ENCODE measurements around the gene SLC10A1.

The SLC10A1 gene

GRCh38 chr14:69792887-69793421, 4.1 kb downstream of the SLC10A1 start:
- no peak overlapping the region for H3K4me3 ChIP-seq (ENCODE audit: low read depth, low read length)
- DNase-seq (ENCODE audit: low read depth), result no peak
- TF ChIP-seq POLR2A (IDR thresholded peaks at IDR 0.05; ENCODE audit: extremely low read depth, insufficient read length) (no peak), CTCF (IDR thresholded peaks at IDR 0.05; ENCODE audit: low read depth, low read length) (no peak), MAX (IDR thresholded peaks at IDR 0.05; ENCODE audit: low read depth, low read length) (no peak)

GRCh38 chr14:69789118-69789640, 7.9 kb downstream of the SLC10A1 start:
- TF ChIP-seq MAX (IDR thresholded peaks at IDR 0.05; ENCODE audit: low read depth, low read length), result no peak
- TF ChIP-seq MYC (IDR thresholded peaks at IDR 0.05; ENCODE audit: low read depth, low read length), result no peak
- TF ChIP-seq CTCF (IDR thresholded peaks at IDR 0.05; ENCODE audit: low read depth, low read length), result no peak
- no peak for TF ChIP-seq POLR2A (IDR thresholded peaks at IDR 0.05; ENCODE audit: extremely low read depth, insufficient read length)
- DNase-seq (ENCODE audit: low read depth), result no peak

GRCh38 chr14:69786603-69787002, 10.4 kb downstream of the SLC10A1 start:
- no peak for DNase-seq (ENCODE audit: low read depth)

More at GRCh38 chr14:69789118-69789640, 7.9 kb downstream of the SLC10A1 start:
- no peak overlapping the region for H3K4me3 ChIP-seq (ENCODE audit: low read depth, low read length)

GRCh38 chr14:69784942-69785341, 12.1 kb downstream of the SLC10A1 start:
- DNase-seq (ENCODE audit: low read depth), result no peak
- no peak for TF ChIP-seq CTCF (IDR thresholded peaks at IDR 0.05; ENCODE audit: low read depth, low read length)
- no peak for TF ChIP-seq POLR2A (IDR thresholded peaks at IDR 0.05; ENCODE audit: extremely low read depth, insufficient read length)
- no peak for TF ChIP-seq MYC (IDR thresholded peaks at IDR 0.05; ENCODE audit: low read depth, low read length)
- TF ChIP-seq MAX (IDR thresholded peaks at IDR 0.05; ENCODE audit: low read depth, low read length), result no peak
- H3K4me3 ChIP-seq (ENCODE audit: low read depth, low read length), result no peak overlapping the region

More at GRCh38 chr14:69786603-69787002, 10.4 kb downstream of the SLC10A1 start:
- H3K4me3 ChIP-seq (ENCODE audit: low read depth, low read length), result no peak overlapping the region
- TF ChIP-seq MAX (IDR thresholded peaks at IDR 0.05; ENCODE audit: low read depth, low read length) (no peak), CTCF (IDR thresholded peaks at IDR 0.05; ENCODE audit: low read depth, low read length) (no peak), POLR2A (IDR thresholded peaks at IDR 0.05; ENCODE audit: extremely low read depth, insufficient read length) (no peak), MYC (IDR thresholded peaks at IDR 0.05; ENCODE audit: low read depth, low read length) (no peak)

- TF ChIP-seq POLR2A (IDR thresholded peaks at IDR 0.05; ENCODE audit: extremely low read depth, insufficient read length) (no peak), CTCF (IDR thresholded peaks at IDR 0.05; ENCODE audit: low read depth, low read length) (no peak), MYC (IDR thresholded peaks at IDR 0.05; ENCODE audit: low read depth, low read length) (no peak), MAX (IDR thresholded peaks at IDR 0.05; ENCODE audit: low read depth, low read length) (no peak)
- H3K4me3 ChIP-seq (ENCODE audit: low read depth, low read length), result no peak overlapping the region
- DNase-seq (ENCODE audit: low read depth), result no peak
Observed at GRCh38 chr14:69780952-69781351, 16.1 kb downstream of the SLC10A1 start.
